PC-3 (cell line): ENCODE results near the gene APOBEC3A.

Experiments used
- CTCF ChIP-seq: fragments of 300-600 bp; sonication (generic); conservative IDR thresholded peaks from 2 replicates; pipeline ENCODE4 v1.5.1; 2017; ENCODE audit warnings: antibody characterized with exemption, low read depth, mild to moderate bottlenecking, low read length
- EZH2 ChIP-seq: fragments of 300-600 bp; sonication (generic); IDR thresholded peaks from one replicate; pipeline ENCODE4 v1.6.1; 2017; ENCODE audit warnings: antibody characterized with exemption, mild to moderate bottlenecking, low read length; ENCODE audit not compliant: unreplicated experiment

GRCh38 chr22:38949889-38950405 is 7.5 kb upstream of the APOBEC3A start:
- TF ChIP-seq CTCF (no peak), EZH2 (no peak)
